Retinal pigment epithelial cell (primary cell): Measurements from ENCODE around the gene PSMF1.

ENCODE experiments used
- DNase-seq: peaks from one replicate; pipeline ENCODE4 v3.0.0-alpha.2; 2010; ENCODE audit warnings: low read depth
- H3K4me3 ChIP-seq: 2 replicates; pipeline ENCODE4 v1.5.1; 2011; ENCODE audit warnings: mild to moderate bottlenecking, low read length, control low read depth, moderate library complexity
- TF ChIP-seq, protein P1 (sequence below): conservative IDR thresholded peaks from 2 replicates; pipeline ENCODE4 v1.5.1; 2011; ENCODE audit warnings: low read depth, low read length, control low read depth, inconsistent platforms

The PSMF1 gene

DNA sequence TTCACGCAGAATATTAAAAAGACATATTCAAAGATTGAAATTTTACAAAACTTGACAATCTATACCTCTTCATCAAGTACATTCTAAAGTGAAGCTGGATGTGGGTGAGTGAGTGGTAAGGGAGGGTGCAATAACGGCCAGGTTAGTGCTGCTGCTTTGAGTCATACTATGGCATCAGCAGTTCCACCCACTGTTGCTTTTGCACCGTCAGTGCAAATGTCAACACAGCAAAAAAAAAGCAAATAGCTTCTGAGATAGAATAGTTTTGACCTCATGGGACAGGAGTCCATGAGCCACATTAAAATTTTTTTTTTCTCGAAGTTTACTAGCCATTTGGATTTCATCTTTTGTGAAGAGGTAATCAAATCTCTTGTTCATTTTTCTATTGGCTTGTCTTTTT, 31.8 kb downstream of the PSMF1 start:
- TF ChIP-seq, protein P1, sequence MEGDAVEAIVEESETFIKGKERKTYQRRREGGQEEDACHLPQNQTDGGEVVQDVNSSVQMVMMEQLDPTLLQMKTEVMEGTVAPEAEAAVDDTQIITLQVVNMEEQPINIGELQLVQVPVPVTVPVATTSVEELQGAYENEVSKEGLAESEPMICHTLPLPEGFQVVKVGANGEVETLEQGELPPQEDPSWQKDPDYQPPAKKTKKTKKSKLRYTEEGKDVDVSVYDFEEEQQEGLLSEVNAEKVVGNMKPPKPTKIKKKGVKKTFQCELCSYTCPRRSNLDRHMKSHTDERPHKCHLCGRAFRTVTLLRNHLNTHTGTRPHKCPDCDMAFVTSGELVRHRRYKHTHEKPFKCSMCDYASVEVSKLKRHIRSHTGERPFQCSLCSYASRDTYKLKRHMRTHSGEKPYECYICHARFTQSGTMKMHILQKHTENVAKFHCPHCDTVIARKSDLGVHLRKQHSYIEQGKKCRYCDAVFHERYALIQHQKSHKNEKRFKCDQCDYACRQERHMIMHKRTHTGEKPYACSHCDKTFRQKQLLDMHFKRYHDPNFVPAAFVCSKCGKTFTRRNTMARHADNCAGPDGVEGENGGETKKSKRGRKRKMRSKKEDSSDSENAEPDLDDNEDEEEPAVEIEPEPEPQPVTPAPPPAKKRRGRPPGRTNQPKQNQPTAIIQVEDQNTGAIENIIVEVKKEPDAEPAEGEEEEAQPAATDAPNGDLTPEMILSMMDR: no peak
- no peak overlapping the region for H3K4me3 ChIP-seq
- no peak for DNase-seq

DNA sequence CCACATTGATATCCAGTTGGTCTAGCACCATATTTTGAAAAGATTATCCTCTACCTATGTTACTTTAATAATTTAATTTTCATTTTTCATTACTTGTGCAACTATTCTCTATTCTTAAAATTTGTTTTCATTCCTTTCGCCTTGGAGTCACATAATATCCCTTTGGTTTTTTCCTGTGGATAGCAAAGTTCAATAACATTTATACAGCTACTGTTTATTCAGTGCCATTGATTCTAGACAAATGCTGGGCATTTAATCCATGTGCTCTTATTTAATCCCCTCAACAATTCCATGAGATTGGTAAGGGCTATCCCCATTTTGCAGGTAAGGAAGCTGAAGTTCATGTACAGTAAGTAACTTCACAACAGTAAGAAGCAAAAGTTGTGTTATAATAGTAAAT, 32.6 kb downstream of the PSMF1 start:
- TF ChIP-seq, protein P1: no peak
- no peak for DNase-seq
- H3K4me3 ChIP-seq: no peak overlapping the region

DNA sequence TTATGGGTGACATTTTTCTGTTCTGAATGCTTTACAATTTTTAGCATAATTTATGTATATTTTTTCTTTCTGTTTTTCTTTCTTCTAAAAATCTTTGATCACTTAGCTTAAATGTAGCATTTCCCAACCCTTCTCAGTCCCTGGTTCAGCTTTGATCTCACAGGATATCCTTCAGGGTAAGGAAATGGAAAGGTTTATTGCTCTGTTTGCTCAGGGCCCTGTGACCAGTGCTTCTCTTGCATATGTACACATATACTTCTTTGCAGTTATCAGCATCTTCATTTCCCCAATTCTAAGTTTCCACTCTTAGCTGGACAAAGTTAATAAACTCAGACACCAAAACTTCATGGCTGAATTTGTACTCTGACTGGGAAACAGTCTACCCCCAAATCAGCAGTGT, 35.8 kb downstream of the PSMF1 start:
- TF ChIP-seq, protein P1: no peak
- H3K4me3 ChIP-seq: no peak overlapping the region
- no peak for DNase-seq

DNA sequence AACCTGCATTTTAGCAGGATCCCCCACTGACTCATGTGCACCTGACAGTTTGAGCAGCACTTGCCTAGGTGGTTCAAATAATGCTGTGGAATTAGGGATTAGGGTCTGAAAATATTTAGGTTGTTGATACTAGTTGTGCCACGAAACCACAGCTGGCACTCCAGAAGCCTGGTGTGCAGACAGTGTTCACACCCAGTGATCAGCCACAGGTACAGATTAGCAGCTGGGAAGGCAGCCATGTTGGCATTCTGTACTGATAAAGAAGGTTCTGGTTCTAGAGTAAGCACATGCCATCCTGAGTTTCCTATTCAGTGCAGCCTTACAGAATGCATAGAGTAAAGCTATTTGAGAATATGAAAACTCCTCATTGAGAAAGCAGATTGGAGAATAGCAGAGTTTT, 36.3 kb downstream of the PSMF1 start:
- no peak overlapping the region for H3K4me3 ChIP-seq
- DNase-seq: no peak
- TF ChIP-seq, protein P1: no peak

DNA sequence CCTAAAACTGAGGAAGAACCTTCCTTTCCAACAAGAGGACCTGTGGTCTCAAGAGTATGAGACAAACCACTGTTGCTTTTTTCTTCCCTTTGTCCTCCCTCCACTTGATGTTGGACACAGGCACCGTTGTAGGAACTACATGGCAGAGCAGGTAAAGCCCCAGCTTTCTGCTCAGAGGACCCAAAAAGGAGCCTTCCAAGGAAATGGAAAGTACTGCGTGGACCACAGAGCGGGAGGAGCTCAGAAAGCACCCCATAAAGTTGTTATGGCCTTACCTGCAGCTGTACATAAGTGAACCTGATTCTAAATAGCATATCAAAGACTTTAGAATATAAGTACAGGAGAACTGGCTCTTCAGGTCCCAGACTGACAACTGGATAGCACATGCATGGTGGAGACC, 36.9 kb downstream of the PSMF1 start:
- DNase-seq: no peak
- H3K4me3 ChIP-seq: no peak overlapping the region
- TF ChIP-seq, protein P1: no peak

DNA sequence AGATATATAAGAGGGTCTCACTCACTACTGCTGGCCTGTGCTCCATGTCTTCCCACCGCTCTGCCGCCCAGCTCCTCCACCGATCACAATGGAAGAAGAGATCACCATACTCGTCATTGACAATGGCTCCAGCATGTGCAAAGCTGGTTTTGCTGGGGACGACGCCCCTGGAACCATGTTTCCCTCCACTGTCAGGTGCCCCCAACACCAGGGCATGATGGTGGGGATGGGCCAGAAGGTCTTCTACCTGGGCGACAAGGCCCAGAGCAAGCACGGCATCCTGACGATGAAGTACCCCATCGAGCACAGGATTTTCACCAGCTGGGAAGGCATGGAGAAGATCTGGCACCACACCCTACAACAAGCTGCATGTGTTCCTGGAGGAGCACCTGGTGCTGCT, 42.1 kb downstream of the PSMF1 start:
- no peak for DNase-seq

DNA sequence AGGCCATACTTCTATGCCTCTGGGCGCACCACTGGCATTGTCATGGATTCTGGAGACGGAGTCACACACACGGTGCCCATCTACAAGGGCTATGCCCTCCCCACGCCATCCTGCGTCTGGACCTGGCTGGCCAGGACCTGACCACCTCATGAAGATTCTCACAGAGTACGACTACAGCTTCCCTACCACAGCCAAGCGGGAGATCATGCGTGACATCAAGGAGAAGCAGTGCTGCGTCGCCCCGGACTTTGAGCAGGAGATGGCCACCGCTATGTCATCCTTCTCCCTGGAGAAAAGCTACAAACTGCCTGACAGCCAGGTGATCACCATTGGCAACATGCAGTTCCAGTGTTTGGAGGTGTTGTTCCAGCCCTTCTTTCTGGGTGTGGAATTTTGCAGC, 42.6 kb downstream of the PSMF1 start:
- no peak overlapping the region for H3K4me3 ChIP-seq
- TF ChIP-seq, protein P1: no peak
- DNase-seq: no peak

More for the DNA sequence above, 42.1 kb downstream of the PSMF1 start:
- TF ChIP-seq, protein P1: no peak
- no peak overlapping the region for H3K4me3 ChIP-seq
